ENCODE measurements around the gene FANCM.

The FANCM gene

GRCh38 chr14:45247427-45247826, 111.7 kb downstream of the FANCM start:
- no peak for DNase-seq

DNA sequence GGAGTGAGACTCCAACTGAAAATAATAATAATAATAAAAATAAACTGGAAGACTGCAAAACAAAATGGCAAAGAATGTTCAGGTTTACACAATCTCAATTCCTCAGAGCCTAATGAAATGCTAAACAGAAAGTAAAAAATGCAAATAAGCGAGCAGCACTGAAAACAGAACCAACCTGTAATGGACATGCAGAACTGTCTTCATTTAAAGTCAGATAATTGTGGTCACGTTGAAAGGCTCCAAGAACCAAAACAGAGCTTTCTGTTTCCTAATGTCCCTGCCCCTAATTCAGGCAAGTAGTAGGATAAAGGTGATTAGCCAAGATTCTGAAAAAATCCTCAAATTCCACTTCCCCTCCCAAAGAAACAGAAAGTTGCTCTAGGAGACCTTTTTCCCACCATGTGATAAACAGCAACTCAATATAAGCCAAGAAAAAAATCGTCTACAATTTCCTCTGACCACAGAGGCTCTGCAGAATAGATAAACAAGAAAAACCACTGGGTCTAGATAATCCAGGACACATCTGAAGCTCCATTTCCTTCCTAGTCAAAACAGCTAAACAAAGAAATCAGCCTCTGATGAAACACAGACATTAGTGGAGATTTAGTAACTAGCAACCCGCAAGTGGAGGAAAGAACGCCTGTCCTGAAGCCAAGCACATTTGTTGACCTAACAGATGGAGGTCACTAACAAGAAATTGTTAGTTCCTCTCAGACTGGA, 114.3 kb downstream of the FANCM start:
- DNase-seq, result no peak
